NCI-H1436 treated with DMSO at 0.1 percent for 48 hours (cell line): Measurements from ENCODE around the gene DAGLA.
A peak's percentile ranks its signal among the peaks of the same experiment; 100 is the strongest.

Source experiments
- DNase-seq: peaks from one replicate; lab custom pipeline; 2025; lab: John Stamatoyannopoulos, UW

DAGLA gene

GRCh38 chr11:61780581-61781162 is 100.5 kb downstream of the DAGLA start:
- DNase-seq, result no peak

- DNase-seq, result no peak
Observed at GRCh38 chr11:61781585-61781984, 101.4 kb downstream of the DAGLA start.

DNA sequence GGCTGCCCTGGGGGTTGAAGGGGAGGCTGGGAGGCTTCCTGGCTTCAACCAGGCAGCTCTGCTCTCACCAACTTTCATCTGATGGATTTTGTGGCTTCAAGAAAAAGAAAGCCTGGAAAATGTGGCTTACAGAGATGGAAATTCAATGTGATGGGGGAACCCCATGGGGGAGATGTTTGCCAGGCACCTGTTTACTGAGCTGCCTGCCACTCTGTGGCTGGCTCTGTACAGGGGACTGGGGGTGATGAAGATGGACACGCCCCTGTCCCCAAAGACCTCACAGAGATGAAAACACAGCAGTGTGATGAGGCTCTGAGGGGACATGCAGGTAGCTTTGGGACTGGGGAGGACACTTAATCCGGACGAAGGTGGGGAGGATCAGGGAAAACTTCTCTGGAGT is 102.1 kb downstream of the DAGLA start:
- DNase-seq, result no peak

DNA sequence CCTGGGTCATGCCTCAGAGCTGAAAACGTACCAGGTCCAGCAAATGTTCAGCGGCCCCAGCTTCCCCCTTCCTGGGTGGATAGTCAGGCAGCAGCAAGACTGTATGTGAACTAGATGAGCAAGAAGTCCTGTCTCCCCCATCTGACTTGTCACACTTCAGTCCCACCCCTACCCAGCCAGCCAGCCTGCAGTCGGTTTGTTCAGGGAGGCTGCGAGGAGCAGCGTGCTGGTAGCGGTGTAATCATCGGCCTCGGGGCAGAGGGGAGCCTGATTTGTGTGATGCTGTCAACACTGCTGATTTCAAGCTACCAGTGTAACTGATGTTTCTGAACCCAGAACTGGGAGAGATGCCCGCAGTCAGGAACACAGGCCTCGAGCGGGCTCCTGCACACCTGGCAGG is 102.7 kb downstream of the DAGLA start:
- DNase-seq, result no peak

- DNase-seq, result no peak
Observed at GRCh38 chr11:61783717-61784505, 103.7 kb downstream of the DAGLA start.

- no peak for DNase-seq
Observed at GRCh38 chr11:61784506-61784805, 104.3 kb downstream of the DAGLA start.

GRCh38 chr11:61785837-61786402 is 105.7 kb downstream of the DAGLA start:
- DNase-seq, result no peak

GRCh38 chr11:61787928-61788491 is 107.8 kb downstream of the DAGLA start:
- DNase-seq, result no peak

DNA sequence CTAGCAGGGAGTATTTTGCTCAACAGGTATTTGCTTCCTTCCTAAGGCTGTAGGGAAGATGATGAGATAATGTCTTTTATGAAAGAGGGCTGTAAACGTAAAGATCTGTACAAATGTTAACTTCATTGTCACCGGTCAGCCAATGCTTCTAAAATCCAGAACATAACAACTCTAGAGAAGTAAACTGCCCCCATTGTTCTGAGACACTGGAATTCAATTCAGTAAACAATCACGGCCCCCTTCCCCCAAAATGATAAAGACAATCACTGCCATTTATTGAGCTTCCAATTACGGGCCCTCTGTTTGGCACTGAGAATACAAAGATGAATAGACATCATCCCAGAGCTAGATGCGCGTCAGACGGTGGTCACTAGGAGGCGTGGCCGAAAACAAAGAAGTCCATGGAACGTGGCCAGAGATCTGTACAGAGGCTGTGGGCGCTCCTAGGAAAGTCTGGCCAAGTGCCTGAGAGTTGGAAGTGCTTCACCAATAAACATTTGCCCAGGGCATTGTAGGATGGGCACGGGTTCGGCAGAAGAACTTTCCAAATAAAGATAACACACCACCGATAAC is 111.6 kb downstream of the DAGLA start:
- DNase-seq, result no peak

GRCh38 chr11:61792310-61793082 is 112.3 kb downstream of the DAGLA start, which contains the start of the genes FEN1 and TMEM258:
Gene FEN1 (plus strand): TSS chr11:61792911. CDS start chr11:61795362, 2,451 bp downstream.
Gene TMEM258 (minus strand): TSS chr11:61792599. CDS start chr11:61792558, 41 bp downstream.
- DNase-seq, result peak; percentile 80

- DNase-seq, result no peak
Observed at GRCh38 chr11:61793083-61793828, 113.1 kb downstream of the DAGLA start.

- no peak for DNase-seq
Observed at GRCh38 chr11:61793829-61794204, 113.6 kb downstream of the DAGLA start.

DNA sequence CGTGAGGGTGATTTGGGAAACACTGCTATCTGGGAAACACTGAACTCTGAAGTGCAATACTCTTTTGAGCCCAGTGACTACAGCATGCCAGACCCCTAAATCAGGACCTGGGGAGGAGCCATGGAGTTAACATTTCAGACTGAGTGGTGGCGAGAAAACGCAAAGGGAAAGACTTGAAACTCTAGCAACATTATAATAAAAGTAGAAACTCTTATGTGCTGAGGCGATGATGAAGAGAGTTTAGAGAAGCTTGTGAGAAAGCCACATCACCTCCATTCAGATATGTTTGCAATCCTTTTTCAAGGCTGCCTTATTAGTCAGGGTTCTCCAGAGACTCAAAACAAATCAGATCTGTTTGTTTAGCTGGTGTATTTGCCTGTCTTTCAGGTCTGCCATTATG is 114.4 kb downstream of the DAGLA start:
- DNase-seq, result no peak

GRCh38 chr11:61795459-61795858 is 115.3 kb downstream of the DAGLA start:
- no peak for DNase-seq

- no peak for DNase-seq
Observed at GRCh38 chr11:61795876-61796526, 115.8 kb downstream of the DAGLA start.
